ENCODE measurements around the gene TSC2.
"Not testable (repeated sequence)": the region's sequence is repeated elsewhere in the genome, so short reads cannot be mapped to it uniquely, and the experiment has no call there.

DNA sequence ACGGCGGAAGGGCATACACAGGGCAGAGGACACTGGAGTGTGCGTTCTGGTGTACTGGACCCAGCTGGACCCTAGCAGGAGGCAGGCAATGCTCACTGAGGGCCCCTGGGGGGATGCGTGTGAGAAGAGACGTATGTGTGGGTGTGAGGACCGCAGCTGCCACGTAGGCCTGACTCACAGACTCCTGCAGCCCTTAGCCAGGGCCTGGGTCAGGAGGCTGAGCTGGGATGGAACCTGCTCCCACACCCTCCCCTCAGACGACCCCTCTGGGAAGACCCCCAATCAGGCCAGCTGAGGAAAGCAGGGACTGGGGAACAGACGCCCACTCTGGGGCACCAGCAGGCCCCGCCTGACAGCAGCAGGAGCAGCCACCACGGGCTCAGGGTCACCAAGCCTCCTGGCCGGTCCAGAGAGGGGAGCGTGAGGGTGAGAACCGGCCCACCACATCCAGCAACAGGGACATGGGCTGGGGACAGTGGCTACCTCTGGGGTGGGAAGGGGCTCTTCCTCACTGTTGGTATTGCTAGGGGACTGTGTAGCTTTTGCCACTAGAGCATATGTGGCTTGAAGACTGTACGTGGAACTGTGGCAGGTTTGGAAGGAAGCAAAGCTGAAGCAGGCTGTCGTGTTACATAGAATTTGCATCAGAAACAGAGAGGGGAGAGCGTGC, 59.5 kb downstream of the TSC2 start:
- TF ChIP-seq, protein P1, sequence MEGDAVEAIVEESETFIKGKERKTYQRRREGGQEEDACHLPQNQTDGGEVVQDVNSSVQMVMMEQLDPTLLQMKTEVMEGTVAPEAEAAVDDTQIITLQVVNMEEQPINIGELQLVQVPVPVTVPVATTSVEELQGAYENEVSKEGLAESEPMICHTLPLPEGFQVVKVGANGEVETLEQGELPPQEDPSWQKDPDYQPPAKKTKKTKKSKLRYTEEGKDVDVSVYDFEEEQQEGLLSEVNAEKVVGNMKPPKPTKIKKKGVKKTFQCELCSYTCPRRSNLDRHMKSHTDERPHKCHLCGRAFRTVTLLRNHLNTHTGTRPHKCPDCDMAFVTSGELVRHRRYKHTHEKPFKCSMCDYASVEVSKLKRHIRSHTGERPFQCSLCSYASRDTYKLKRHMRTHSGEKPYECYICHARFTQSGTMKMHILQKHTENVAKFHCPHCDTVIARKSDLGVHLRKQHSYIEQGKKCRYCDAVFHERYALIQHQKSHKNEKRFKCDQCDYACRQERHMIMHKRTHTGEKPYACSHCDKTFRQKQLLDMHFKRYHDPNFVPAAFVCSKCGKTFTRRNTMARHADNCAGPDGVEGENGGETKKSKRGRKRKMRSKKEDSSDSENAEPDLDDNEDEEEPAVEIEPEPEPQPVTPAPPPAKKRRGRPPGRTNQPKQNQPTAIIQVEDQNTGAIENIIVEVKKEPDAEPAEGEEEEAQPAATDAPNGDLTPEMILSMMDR (IDR thresholded peaks at IDR 0.05), result not testable (repeated sequence)
- not testable (repeated sequence) for TF ChIP-seq POLR2A (IDR thresholded peaks at IDR 0.05)
